HG02759 (cell line): ENCODE measurements around the gene KCNH1.
A peak's percentile ranks its signal among the peaks of the same experiment; 100 is the strongest.
"Not testable (repeated sequence)": the region's sequence is repeated elsewhere in the genome, so short reads cannot be mapped to it uniquely, and the experiment has no call there.

Experiments used
- ATAC-seq: cut with Tn5 transposase; IDR thresholded peaks from one replicate; pipeline ENCODE4 v1.9.1; 2021; ENCODE audit warnings: mild to moderate bottlenecking, moderate library complexity; ENCODE audit not compliant: unreplicated experiment

KCNH1 gene

DNA sequence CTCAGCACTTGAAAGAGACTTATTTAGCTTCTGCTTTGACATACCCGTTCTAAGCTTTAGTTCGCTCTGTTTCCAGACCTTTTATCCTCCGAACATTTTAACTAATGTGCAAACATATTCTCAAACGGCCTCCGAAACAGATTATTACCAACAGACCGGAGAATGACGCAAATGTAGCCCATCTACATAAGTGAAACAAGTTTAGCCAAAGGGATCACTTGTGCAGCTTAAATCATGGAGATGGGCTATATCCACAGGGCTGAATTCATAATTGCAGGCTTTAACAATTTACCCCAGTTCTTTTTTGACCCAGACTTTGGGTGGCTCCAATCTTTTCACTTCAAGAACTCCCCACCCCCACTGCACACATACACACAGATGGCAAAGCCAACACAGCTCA lies 119.7 kb downstream of the KCNH1 start:
- ATAC-seq: no peak

DNA sequence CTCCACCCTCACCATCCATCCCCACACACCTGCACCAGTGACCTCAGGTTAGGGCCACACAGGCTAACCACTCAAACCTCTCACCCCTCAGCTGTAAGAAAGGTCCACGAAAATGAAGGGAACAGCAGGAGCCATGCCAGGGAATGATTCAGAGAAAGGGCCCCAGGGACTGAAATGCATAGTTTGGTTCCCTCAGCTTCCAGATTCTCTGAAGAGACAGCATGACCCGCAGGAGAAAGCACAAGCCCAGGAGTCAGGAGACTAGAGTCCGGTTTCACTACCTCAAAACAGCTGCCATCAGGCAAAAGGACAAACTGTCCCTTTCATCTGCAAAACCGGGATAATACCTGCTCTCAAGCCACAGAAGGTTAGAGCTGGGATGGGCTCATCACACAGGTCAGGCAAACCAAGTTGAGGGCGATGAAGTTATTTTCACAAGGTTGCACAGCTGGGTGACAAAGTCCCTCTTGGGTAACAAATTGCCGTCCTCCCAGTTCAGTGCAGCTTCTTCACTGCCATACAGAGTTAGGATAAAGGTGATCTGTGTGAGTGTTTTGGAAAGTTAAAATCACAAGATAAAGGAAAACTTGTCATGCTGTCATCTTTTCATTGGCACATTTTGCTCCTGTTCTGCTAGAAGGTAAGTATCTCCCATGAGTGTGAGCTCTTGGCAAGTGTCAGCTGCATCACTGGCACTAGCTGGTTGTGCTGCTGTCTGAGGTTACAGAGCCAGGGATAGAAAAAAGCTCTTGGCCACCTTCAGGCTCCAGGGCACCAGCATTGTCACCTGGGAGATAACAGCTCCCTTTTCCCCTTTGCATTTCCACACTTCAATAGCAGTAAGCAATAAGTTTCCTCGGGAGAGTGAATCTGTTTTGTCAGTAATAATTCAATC lies 120.4 kb downstream of the KCNH1 start:
- no peak for ATAC-seq

DNA sequence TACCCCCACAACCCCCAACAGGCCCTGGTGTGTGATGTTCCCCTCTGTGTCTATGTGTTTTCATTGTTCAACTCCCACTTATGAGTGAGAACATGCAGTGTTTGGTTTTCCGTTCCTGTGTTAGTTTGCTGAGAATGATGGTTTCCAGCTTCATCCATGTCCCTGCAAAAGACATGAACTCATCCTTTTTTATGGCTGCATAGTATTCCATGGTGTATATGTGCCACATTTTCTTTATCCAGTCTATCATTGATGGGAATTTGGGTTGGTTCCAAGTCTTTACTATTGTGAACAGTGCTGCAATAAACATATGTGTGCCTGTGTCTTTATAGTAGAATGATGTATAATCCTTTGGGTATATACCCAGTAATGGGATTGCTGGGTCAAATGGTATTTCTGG lies 122.8 kb downstream of the KCNH1 start:
- not testable (repeated sequence) for ATAC-seq

DNA sequence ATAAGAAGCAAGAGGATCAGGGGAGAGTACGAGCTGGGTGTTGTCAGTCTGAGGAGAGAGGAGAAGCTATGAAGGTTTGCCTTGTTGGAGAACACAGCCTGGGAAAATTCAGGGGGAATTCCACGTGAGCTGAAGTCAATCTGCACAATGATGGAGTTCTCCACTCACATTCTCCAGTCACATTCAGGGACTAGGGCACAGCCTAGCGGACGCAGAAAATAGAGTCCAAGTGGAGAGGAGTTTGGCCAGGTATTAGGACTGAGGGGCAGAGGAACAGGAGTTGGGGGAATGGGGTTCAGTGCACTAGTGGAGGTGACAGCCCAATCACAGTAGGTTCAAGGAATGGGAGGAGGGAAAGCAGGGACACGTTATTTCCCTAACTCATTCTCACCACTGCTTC lies 124.0 kb downstream of the KCNH1 start:
- no peak for ATAC-seq

DNA sequence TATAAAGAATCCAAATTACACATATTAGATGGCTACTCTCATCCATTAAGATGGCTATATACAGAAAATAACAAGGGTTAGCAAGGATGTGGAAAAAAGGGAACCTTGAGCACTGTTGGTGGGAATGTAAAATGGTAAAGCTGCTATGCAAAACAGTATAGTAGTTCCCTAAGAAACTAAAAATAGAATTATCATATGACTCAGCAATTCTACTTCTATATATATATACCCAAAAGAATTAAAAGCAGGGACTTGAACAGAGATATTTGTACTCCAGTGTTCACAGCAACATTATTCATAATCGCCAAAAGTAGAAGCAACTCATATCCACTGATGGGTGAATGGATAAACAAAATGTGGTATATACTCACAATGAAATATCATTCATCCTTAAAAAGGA lies 126.1 kb downstream of the KCNH1 start:
- no peak for ATAC-seq

DNA sequence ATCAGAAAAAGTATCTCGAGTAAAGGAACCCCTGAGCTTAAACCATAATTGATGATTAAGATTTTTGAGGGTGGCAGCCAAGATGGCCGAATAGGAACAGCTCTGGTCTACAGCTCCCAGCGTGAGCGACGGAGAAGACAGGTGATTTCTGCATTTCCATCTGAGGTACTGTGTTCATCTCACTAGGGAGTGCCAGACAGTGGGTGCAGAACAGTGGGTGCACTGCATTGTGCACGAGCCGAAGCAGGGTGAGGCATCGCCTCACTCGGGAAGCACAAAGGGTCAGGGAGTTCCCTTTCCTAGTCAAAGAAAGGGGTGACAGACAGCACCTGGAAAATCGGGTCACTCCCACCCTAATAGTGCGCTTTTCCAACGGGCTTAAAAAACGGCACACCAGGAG lies 138.0 kb downstream of the KCNH1 start:
- not testable (repeated sequence) for ATAC-seq

DNA sequence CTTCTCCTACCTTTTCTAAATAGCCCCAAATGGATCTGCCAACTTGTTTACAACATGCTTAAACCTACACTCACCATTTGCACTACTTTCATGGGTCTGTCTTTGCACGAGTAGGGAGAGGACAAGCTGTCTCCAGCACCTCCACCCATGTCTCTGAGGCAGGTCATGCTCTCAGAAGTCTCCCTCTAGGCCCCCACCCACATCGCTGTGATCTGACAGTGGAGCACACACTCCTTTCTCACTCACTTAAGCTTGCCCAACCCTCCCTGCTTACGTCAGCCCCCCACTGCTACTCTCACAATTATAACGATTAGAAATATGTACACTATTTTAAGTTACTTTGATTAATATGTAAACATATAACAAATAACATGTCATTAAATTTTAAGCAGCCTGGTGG lies 141.1 kb downstream of the KCNH1 start:
- no peak for ATAC-seq

DNA sequence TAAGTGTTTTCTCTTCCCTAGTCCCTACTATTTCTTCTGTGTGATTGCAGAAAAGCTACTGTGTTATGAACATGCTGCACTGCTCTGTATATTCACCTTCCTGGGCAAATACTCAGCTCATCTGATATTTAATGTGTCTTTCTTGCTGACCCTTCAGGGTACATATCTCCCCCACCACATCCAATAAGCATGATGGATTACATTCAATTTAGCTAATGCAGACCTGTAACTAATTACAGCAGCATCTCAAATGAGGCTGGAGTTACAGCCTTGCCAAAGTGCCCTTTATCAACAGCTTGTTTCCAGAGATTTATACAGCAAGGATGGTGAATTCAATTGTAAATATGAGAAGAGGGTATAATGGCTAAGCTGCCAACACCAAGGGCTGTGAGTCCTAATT lies 144.0 kb downstream of the KCNH1 start:
- no peak for ATAC-seq

DNA sequence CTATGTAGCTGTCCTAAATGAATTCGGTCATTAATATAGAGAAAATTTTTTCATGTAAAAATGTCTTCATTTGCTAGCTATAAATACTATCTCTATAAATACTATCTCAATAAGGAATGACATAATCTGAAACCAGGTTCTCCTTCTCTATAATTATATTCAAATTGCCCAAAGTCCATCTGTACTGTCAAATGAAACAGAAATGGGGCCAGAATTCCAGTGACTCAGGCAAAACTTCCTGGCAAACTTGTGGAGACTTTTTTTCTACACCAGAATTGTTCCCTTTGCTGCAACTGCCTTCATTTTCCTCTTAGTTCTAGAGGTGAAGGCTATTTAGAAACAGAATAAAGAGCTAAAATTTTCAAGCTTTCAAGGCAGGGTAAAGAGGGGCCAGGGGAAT lies 152.5 kb downstream of the KCNH1 start:
- ATAC-seq: no peak

DNA sequence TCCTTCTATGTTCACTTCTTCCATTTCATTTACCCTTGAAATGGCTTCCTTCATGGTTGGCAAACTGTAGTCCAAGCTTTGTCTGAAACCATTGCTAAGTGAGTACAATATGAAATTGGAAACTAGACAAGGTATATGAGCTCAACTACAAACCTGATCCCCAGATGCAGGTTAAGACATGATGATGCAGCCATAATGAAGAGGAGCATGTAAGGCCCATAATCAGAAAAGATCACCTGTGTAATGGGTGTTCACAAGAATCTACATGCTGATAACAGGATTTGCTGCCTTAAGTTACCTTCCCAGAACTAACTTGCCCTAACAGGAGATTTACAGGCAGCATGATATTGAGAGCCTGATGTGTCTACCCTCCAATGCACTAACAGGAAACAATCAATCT lies 153.9 kb downstream of the KCNH1 start:
- no peak for ATAC-seq

DNA sequence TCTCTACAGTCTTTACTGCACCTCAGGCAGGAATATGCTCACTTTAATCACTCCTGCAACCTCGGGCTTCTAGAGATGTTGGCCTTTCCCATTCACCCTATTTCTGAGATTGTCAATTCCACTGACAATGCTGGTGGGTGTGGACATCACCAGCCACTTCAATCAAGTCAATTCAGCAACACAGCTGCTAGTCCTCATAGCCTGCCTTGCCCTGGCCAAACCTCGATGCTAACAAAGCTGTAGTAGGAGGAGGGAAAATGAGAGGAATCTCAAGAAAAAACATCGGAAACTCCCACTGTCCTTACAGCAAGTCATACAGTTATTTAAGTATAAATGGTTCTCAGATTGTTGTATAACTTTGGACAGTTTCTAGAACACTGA lies 155.0 kb downstream of the KCNH1 start:
- ATAC-seq: no peak

DNA sequence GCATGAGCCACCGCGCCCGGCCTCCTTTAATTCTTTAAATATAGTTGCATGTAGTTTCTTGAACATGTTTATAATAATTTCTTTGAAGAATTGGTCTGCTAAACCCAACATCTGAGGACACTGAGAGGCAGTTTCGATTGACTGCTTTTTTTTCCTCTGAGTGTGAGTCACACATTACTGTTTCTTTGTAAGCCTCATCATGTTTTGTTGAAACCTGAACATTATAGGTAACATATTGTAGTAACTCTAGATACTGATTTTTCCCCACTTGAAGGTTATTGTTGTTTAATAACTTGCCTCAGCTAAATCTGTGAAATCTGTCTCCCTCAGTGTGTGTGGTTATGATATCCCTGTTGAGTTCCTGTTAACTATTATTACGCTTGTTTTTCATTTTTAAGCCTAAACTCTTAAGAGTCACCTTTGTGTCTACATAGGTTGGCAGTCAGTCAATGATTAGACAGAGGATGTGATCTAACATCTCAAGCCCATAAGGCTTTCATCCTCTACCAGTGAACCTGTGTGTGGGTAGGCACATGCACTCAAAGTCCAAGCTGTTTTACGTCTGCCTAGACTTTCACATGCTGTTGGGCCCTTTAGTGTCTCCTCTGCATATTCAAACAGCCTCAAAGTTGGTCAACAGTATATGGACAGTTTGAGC lies 155.5 kb downstream of the KCNH1 start:
- ATAC-seq: peak; percentile 71

DNA sequence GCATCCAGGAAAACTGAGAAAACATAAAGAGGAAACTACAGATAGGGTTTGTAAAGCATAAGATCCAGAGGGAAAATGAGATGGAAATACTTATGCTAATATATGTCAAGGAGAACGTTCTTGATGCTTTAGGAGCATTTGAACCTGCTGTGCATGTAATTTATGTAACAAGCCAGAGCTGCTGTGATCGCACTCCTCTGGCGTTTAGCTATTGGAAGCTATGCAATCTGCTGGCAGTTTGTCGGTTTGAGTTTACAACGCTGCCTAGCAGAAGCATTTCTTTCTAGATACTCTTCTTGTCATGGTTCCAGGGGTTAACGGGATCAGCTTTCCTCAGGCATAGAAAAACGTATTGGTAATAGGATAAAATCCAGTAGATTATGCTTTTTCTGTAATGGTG lies 182.7 kb downstream of the KCNH1 start:
- no peak for ATAC-seq

DNA sequence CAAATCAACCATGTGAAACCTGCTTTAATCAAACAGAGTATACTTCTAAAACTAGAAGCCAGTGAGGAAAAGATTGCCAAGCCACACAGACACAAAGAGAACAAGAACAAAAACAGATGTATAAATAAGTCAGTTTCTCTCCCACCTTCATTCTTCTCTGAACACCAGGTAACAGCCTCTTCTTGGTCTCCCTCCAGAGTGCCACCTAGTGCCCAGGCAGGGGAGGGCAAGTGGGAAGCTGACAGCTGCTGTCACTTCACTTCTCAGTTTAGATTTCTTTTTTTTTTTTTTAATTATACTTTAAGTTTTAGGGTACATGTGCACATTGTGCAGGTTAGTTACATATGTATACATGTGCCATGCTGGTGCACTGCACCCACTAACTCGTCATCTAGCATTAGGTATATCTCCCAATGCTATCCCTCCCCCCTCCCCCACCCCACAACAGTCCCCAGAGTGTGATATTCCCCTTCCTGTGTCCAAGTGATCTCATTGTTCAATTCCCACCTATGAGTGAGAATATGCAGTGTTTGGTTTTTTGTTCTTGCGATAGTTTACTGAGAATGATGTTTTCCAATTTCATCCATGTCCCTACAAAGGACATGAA lies 183.9 kb downstream of the KCNH1 start:
- peak; percentile 58 for ATAC-seq

DNA sequence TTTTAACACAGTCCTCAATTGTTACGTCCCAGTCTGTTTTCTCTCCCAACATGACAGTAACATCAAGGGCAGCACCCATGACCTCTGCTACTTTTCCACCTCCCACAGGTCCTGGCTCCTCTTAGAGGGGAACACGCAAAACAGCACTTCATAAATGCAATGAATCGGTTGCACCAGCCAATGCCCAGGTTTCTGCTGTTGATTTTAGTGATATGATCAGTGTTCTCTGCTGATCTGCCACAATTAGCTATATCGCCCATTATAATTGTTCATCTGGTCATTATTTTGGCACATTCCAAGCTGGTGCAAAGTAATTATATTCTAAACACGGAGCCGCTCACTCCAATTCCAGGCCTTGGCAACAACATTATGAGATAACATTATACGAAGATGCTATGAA lies 184.5 kb downstream of the KCNH1 start:
- no peak for ATAC-seq

DNA sequence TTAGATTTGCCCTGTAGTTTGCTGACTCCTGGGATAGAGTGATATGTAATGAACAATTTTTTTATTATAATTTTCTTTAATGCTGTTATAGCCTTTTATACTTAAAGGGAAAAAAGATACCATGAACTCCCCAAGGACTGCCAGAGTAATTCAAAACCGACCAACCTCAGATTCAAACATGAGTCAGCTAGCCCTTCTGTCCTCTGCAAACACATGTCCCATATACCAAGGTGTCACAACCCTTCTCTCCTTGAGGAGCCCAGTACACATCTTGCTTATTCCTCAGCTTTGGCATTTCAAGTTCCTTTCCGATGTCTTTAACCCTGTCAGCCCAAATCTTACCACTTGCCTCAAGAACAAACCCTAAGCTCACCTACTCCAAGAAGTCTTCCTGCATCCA lies 184.9 kb downstream of the KCNH1 start:
- no peak for ATAC-seq

DNA sequence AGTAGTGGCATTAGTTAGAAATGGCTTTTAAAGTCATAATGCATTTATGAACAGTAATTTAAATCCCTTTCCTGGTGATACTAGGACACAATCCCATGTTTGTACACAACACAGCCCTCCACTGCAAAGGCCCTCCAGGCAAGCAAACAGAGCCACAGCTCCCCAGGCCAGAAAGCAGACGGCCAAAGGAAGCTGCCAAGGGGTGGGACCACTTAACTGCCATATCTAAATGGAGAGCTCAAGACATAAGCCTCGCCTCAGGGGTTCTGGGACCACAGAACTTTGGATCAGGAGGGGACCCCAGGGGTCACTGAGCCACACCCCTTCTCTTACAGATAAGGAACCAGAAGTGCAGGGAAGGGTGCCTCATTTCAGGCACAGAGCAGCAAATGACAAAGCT lies 189.7 kb downstream of the KCNH1 start:
- ATAC-seq: no peak

DNA sequence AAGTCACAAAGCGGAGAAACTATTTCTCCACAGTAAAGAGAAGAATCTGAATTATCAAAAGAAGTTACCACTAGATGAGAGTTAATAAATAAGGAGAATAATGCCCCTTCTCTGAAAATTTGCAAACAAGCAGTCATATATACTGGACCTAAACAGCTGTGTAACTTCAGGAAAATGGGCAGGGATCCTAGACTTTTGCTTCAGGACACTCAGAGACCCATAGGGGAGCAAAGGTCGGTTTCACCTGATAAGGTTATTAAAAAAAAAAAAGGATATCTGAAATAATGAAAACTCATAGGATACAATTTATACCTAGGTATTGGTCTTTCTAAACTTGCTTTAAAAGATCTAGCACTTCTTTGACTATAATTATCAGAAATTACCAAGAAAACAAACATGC lies 191.4 kb downstream of the KCNH1 start:
- no peak for ATAC-seq

DNA sequence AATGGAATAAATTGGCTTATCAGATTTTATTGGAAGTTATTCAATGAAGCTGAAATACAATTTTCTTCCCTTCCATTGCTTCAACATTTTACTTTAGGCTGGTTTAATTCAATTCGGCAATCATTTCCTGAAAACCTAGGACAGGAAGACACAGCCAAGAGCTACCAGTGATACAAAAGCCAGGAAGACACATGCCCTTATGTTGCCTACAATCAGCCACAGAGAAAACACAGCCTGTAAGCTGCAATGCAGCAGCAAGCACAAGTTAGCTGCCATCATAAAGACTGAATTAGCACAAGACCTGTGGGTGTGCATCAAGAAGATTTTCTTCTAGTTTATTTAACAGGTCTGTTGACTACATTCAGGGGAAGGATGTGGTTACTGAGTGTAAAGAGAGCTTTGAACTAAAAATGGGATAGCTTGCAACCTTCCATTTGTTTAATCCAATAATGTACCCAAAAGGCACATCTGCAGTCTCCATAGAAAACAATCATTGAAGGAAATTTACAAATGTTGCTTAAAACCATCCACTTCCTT lies 193.8 kb downstream of the KCNH1 start:
- no peak for ATAC-seq

DNA sequence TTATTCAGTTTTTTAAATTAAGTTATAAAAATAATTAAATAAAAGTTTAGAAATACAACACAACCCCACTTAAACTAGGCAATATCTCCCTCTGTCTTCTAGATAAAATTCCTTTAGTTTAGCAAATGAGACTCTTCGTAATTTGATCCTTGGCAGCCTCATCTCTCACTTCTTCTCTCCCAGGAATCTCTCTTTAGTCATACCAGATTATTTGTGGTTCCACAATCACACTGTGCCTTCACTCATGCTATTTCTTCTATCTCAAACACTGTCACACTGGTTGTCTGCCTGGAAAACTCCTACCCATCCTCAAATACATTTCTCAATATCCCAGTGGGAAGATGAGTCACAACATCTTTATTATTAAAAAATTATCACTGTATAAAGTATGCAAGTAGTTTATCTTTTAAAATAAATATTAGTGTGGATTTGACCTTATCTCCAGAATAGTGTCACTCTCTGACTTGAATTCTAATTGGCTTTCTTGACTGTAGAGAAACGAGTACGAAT lies 195.5 kb downstream of the KCNH1 start:
- ATAC-seq: no peak

DNA sequence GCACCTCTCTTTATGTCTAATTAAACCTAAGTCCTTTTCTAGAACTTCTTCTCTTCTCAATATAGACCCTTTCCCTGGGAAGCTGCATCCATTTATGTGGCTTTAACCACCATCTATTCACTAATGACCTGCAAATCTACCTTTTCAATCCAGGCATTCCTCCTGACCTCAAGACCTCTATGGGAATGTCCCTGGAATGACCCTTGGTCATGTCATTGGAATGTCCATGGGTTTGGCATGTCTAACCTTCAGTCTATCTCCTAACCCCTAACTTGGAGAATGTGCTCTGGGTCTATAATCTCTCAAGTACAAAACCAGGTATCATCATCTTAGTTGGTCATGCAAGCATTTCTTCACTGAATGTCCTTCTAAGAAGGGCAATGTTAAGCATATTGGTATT lies 196.1 kb downstream of the KCNH1 start:
- ATAC-seq: no peak

DNA sequence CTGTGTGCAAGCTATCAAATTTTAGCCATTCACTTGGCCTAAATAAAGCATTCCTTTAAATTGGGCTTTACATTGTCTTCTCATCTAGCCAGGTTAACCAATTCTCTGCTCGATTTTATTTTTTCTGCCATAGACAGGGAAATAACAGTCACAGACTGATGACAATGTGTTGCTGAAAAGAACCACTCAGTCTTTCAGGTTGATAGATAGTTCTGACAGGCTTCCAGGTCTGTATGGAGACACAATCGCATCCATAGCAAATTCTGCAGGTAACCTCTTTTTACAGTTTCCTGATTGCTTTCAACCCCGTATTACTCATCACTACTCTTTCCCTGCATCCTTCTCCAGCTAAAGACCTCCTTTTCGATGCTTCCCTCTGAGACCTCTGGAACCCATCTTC lies 198.0 kb downstream of the KCNH1 start:
- ATAC-seq: no peak
